Stromal cell of bone marrow (primary cell): Measurements from ENCODE around the gene ASCC2.

Experiments used
- DNase-seq: peaks from one replicate; pipeline ENCODE4 v3.0.0-alpha.2; 2012; ENCODE audit warnings: low read depth

ASCC2 gene

DNA sequence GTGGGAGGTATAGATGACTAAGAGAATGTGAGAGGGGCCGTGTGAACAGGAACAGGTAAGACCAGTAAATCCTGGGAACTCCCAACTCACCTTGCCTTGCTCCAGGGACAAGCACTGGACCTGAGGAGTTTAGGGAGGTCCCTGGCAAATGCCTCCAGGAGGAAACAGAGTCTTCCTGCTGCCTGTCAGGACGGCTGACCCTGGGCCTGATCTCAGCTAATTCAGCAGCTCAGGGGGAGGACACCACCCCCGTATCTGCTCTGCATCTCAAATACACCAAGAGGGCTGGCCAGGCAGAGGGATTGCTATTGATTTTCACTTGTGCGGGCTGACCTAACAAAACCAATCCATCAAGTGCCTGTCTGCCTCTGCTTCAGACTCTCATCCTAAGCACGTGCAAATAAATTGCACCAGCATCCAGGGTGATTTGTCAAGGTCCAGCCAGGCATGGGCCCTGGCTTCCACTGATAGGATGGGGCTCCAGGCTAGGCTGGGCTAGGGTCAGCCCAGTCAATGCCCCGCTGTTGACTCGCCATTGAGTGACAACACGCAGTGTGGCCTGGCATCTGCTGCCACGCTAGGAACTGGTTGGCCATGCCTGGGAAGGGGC, 50.6 kb downstream of the ASCC2 start:
- DNase-seq = no peak

DNA sequence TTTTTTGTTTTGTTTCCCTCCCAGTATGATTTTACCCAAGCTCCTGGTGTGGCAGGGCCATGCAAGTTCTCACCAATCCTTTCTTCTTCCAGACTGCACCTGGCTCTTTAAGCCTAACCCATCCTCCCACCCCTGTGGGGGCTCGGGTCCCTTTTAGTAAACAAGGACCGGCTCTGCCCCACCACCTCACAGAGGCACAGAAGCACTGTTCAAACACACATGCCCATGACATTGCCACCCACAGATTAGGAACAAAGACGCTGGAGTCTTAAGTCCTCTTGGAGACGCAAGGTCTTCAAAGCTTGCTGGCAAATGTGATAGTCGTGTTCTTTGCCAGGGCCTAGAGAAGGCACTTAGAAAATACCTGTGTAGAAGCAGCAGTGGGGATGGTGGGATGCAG, 52.0 kb downstream of the ASCC2 start:
- no peak for DNase-seq

DNA sequence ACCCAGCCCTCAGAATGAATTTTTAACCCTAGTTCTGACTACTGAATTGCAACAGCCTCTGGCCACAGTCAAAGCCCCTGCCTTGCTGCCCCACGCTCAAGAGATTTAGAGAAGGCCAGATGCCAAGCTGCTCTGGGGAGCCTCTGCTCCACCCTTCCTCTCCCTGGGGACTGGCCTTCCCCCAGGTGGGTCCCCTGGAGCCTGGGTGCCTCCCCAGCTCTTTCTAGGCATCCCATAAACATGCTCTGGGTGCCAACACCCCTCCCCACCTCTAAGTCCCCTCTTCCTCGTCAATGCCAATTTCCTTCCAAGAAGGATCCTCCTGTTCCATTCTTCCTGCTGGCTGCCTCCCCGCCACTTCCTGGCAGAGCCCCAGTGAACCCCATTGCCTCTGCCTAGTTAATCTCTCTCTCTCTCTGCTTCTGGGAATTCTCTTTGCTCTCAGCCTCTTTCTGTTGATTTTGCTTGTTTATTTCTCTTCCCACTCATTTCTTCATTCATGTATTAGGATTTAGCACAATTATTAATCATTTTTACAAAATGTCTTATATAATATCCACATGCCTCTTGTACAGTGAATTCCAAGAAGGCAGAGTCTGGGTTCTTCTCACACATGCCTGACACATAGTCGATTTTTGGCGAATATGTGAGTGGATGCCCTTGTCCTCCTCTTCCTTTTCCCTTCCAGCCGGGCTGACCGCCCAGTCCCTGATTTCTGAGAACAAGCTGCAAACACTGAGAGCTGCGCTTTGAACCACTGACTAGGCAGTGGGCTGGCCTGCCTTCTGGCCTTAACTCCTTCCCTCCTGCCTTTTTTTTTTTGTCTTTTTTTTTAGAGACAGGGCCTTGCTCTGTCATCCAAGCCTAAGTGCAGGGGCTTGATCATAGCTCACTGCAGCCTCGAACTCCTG, 53.4 kb downstream of the ASCC2 start:
- peak; percentile 41 for DNase-seq

DNA sequence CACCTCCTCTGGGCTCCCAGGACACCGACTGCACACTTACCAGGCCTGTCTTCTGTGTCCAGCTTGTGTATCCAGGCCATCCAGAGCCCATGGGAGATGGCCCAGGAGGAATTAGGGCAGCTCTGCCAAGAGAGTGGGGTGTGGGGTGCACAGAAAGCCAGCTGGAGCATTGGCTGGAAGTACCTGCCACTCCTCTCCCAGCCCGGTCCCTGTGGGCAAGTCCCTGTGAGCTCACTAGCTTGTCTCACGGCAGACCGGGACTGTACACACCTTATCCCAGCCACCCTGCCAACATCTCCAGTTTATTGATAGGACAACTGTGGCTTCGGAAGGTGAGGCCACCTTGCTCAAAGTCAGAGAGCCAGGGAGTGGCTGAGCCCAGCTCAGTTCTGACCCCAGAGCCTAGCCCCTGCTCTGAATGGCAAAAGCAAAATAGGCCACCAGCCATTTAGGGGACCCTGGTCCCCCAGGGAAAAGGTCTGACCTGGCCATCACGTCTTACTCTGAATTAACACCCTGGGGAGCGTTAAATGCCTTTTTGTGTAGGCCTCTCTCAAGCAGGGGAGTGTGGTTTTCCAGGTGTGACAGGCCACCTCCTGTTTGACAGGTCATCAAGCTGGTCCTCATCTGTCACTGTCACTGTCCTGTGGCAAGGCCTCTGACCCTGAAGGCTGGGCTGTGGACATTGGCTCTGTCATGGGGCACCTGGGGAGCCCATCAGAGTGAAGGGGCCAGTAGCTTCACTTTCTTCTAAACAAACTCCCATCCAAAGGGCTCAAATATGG, 55.8 kb downstream of the ASCC2 start:
- no peak for DNase-seq

DNA sequence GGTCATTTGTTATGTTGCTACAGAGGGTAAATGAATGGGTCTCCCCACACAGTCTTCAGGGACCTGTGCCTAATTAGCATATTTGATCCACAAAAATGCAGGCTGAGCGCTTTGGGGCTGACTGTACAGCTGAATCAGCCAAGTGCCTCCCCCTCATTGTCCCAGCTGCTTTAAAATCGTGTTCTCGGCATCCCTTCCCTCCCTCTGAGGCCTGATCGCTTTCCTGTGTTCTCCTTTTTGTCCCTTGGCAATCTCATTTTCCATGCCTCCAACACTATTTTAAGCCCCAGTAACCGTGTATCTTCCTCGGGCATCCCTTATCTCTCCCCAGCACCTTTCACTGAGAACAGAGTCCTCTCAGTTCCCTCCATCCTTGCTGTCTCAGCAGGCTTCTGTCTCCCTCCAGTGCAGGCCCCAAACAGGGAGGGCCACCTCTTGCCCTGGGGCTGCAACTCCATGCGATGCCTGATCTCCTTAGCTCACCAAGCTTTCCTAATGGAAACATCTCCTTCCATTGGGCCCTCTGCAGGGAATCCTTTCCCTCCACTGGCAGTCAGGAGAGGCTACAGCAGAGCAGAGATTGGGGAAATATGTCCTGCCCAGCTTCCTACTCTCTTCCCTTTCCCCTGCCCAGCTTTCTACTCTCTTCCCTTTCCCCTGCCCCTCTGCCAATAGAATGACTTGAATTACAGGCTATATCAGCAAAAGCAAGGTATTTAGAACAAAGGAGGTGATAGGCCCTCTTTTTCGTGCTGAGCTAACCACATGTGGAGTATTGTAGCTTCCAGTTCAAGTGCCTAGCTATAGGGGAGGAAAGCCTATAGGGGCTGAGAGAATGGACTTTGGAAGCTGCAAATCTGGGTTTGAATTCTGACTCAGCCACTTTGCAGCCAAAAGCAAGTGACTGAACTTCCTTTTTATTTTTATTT, 57.1 kb downstream of the ASCC2 start:
- peak; percentile 76 for DNase-seq

DNA sequence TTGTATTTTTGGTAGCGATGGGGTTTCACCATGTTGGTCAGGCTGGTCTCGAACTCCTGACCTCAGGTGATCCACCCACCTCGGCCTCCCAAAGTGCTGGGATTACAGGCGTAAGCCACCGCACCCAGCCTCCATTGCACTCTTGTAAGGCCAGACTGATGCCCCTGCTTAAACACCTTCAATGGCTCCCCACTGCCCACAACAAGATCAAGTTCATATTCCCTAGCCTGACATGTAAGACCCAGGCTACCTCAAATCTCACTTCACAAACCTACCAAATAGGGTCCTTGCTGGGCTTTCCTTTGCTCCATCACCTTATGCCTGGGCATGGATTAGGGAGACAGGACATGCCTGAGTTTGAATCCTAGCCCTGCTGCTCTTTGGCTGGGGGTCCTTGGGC, 57.9 kb downstream of the ASCC2 start:
- no peak for DNase-seq

GRCh38 chr22:29773233-29773632, 64.8 kb downstream of the ASCC2 start:
- DNase-seq = no peak

DNA sequence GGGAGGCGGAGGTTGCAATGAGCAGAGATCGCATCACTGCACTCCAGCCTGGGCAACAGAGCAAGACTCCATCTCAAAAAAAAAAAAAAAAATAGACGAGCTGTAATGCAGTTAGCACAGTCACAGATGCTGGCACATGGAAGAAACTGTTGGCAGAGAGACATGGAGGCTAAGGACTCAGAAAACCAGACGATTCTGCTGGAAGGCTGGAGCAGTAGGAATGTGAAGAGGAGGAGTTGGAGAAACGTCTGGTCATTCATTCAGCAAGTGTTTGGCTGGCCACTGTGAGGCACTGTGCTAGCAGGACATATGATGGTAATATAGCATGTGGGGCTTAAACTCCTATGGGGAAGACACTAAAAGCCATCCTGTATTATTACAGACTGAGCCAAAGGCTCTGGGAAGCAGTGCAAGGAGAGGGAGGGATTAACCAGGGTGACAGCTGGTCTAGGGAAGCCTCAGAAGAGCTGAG, 65.9 kb downstream of the ASCC2 start:
- peak; percentile 70 for DNase-seq

- no peak for DNase-seq
These were observed 68.3 kb downstream of the ASCC2 start for GRCh38 chr22:29769723-29770321.

DNA sequence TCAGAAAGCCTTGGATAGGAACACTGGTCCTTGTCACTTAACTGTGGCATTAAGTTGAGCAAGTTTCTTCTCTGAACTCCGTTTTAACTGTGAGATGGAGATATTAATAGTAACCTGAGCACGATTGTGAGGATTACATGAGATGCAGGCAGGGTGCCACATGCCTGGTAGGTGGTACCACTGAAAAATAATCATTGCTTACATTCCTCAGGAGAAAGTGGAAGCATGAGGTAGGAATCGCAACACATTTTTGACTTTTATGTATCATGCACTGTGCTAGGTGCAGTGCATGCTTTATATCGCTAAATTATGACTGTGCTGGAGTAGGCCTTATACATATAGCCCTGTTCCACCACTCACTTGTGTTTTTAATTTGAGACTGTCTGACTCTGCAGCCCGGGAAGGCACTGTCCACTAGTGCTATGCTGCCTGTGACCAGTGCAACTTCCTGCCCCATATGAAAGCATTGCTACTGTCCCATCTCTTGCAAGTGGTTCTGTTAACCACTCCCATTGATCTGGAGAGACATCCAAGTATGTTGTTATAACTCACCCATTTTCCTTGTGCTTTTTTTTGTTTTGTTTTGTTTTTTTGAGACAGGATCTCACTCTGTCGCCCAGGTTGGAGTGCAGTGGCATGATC, 69.9 kb downstream of the ASCC2 start:
- DNase-seq = no peak

DNA sequence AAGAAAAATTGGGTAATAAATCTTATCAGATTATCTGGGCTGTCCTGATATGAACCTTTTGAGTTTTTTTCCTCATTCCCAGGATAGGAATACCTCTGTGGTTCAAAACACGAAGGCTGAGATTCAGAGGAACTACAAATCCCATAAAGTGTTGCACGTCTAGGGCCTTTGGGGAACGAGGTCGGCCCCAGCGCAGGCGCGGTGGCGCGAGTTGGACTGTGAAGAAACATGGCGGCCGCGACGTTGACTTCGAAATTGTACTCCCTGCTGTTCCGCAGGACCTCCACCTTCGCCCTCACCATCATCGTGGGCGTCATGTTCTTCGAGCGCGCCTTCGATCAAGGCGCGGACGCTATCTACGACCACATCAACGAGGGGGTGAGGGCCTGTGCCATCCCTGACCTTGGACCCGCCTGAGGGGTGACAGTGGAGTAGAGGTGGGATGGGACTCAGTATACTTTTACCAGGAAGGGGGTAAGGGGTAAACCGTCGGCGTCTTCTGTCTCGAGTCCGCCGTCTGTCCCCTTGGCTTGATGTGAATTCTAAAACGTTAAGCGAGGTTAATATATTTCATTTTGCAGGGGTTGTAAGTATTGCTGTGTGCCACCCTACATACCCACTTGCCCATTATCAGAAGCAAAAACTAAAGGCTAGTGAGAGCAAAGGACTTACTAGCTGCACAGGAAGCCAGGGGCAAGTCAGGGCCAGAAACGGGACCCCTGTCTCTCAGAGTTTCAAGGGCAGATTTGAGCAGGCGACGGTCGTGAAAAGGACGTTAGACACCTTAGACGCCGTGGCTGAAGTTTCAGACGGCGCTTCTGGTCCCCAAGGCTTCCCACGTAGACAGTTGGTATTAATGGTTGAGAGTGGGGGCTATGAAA, 70.7 kb downstream of the ASCC2 start, which contains the start of gene UQCR10:
Gene UQCR10, plus strand, starts transcription at position 199 of the 881 bp plus-strand sequence. Its CDS starts 30 bp downstream, at position 229.
- DNase-seq = peak; percentile 79

DNA sequence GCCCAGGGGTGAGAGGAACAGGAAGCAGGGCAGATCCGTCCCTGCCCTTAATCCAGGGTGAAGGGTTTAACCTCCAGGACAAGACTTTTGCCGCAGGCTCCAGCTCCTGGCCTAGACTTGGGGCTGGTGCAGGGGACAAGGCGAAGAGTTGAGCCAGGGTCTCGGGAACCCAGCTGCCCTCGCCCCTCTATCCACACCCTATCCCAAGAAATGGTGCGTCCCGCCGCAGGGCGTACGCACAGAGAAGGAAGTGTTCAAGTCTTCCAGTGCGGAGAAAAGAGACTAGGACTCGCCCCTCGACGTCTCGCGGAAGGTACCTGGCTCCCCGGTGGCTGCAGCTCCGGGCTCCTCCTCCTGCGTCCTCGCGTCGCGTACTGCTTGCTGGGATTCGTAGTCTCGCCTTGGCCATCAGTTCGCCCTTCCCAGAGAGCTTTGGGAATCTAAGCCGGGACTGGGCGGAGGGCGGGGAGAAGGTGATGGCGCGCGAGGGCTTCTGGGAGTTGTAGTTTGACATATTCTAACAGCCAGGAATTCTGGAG, 71.4 kb downstream of the ASCC2 start, which contains the start of gene ZMAT5:
Gene ZMAT5, minus strand, starts transcription at position 376 of the 539 bp plus-strand sequence. CDS start 18,463 bp downstream, outside the sequence.
- peak; percentile 95 for DNase-seq

DNA sequence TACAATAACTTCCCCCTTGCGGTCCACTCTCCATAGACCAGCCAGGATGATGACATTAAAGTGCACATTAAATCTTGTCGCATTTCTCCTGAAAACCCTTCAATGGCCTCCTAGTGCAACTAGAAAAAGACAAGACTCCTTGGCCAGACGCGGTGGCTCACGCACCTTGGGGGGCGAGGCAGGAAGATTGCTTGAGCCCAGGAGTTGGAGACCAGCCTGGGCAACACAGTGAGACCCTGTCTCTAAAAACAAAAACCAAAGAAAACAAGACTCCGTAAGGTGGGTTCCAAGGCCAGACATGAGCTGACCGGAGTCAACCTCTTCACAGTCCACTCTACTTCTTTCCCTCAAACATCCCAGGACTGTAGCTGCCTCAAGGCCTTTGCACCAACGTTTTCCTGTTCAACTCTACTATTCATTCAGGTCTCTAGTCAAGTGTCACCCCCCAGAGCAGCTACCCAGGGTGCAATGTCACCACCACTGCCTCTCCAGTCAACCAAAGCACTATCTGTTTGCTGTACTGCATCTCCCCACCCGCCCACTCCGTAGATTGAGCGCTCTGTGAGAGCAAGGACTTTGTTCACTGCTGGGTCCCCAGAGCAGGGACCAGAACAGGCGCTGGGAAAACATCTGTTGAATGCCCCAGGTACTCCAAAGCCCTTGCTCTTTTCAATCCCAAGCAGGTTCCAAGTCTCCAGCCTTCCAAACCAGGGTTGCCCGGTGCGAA, 72.0 kb downstream of the ASCC2 start:
- DNase-seq = no peak

DNA sequence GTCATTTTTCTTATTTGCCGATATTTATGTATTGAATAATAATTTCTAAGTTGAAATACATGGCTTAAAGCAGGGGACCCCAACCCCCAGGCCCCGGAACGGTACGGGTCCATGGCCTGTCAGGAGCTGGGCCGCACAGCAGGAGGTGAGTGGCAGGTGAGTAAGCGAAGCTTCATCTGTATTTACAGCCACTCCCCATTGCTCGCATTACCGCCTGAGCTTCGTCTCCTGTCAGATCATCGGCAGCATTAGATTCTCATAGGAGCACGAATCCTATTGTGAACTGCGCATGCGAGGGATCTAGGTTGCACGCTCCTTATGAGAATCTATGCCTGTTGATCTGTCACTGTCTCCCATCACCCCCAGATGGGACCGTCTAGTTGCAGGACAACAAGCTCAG, 75.8 kb downstream of the ASCC2 start:
- no peak for DNase-seq

DNA sequence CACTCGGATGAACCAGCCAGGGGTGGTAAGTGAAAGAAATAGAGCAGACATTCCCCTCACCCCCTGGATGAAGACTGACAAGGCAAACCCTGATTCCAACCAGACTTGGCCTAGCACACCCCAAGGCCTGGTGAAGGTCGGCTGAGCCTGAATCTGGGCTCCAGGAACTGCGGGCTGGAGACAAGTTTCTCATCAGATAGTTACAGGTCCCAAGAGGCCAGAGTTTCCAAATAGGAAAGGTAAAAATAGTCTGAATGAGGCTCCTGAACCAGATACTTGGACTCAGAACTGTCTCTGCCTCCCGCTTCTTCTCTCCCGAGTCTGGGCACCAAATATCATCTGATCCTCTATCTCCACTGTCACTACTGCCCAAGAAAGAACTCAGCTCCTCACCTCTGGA, 79.1 kb downstream of the ASCC2 start:
- DNase-seq = no peak

GRCh38 chr22:29758068-29758622, 79.9 kb downstream of the ASCC2 start:
- no peak for DNase-seq

GRCh38 chr22:29757096-29757495, 81.0 kb downstream of the ASCC2 start:
- no peak for DNase-seq

GRCh38 chr22:29756341-29756740, 81.7 kb downstream of the ASCC2 start:
- DNase-seq = no peak
